Endodermal cell (in vitro differentiated cells): ENCODE results near the gene OVCA2. TPM values are rescaled to one million over a fixed set of nuclear protein-coding genes. Genes with fewer than 3 reads are reported as not detected.

Source experiments
- DNase-seq: peaks from one replicate; pipeline ENCODE4 v3.0.0-alpha.2; 2017
- H3K27ac ChIP-seq: 2 replicates; pipeline ENCODE4 v1.5.1; 2013; ENCODE audit warnings: mild to moderate bottlenecking, low read depth, low read length, moderate library complexity
- H3K27me3 ChIP-seq: 2 replicates; pipeline ENCODE4 v1.6.1; 2013; ENCODE audit warnings: mild to moderate bottlenecking, low read length, moderate library complexity; ENCODE audit not compliant: insufficient read depth, control insufficient read depth, poor library complexity, severe bottlenecking
- H3K36me3 ChIP-seq: 2 replicates; pipeline ENCODE4 v1.7.0; 2013; ENCODE audit warnings: mild to moderate bottlenecking, low read length, moderate library complexity; ENCODE audit not compliant: control insufficient read depth, insufficient read depth
- H3K4me1 ChIP-seq: one replicate; pipeline ENCODE4 v1.7.0; 2013; ENCODE audit warnings: low read length; ENCODE audit not compliant: control insufficient read depth, insufficient read depth
- H3K4me3 ChIP-seq: 2 replicates; pipeline ENCODE4 v1.5.1; 2013; ENCODE audit warnings: mild to moderate bottlenecking, low read length, moderate library complexity
- H3K9ac ChIP-seq: 2 replicates; pipeline ENCODE4 v1.6.1; 2013; ENCODE audit warnings: mild to moderate bottlenecking, low read length, moderate library complexity; ENCODE audit not compliant: poor library complexity, severe bottlenecking; ENCODE audit errors: extremely low read depth
- H3K9me3 ChIP-seq: 2 replicates; pipeline ENCODE4 v1.6.1; 2013; ENCODE audit warnings: mild to moderate bottlenecking, low read length, moderate library complexity; ENCODE audit not compliant: control insufficient read depth
- H3K27ac Mint-ChIP-seq: 2 replicates; pipeline ENCODE4 v1.8.0; 2020; ENCODE audit warnings: mixed read lengths
- H3K27me3 Mint-ChIP-seq: 2 replicates; pipeline ENCODE4 v1.8.0; 2021; ENCODE audit warnings: mild to moderate bottlenecking, mixed read lengths; ENCODE audit not compliant: insufficient read depth
- H3K36me3 Mint-ChIP-seq: 2 replicates; pipeline ENCODE4 v1.8.0; 2020; ENCODE audit warnings: low read depth, mixed read lengths
- H3K4me1 Mint-ChIP-seq: 2 replicates; pipeline ENCODE4 v1.8.0; 2020; ENCODE audit warnings: mixed read lengths
- H3K4me3 Mint-ChIP-seq: 2 replicates; pipeline ENCODE4 v1.8.0; 2020; ENCODE audit warnings: mild to moderate bottlenecking, moderate library complexity, mixed read lengths
- H3K9me3 Mint-ChIP-seq: 2 replicates; pipeline ENCODE4 v1.8.0; 2020; ENCODE audit warnings: mild to moderate bottlenecking, mixed read lengths
- WGBS, 2 experiments: methylation state at CpG; one replicate each; pipeline versions ENCODE4 v1.1.5 to v1.1.7; 2013; ENCODE audit warnings: missing lambda C conversion rate in 2 of 2, mixed read lengths in 1 of 2; ENCODE audit not compliant: insufficient coverage in 1 of 2, insufficient read length in 1 of 2; 5-methylcytosine and 5-hydroxymethylcytosine counted together
- total RNA-seq, 2 donors: library from RNA; stranded (reverse); fragmentation: NEBNext Ultra II Directional in 1 of 2; extraction: Animal tissue kit (Norgen Biotek cat#: 25700) in 1 of 2; gene quantifications; 2 replicates in 1 of 2; 3 replicates in 1 of 2; pipeline ENCODE4 v1.2.1, GENCODE V29; 2021
- TF ChIP-seq, protein P1 (sequence below): fragments of 200-600 bp; sonication (generic); conservative IDR thresholded peaks from 2 replicates; pipeline ENCODE4 v1.5.0; 2021; ENCODE audit warnings: antibody characterized with exemption, mild to moderate bottlenecking

OVCA2 gene
- total RNA-seq, 2 donors from 2014 or later, result 19.8 to 27.5 TPM

GRCh38 chr17:2030779-2031163 lies 11.1 kb upstream of the OVCA2 start:
- Mint-ChIP-seq H3K27ac (no peak overlapping the region), H3K4me1 (peaks cover 5% of the 10 kb centered on the region), H3K4me3 (peak overlapping the region; percentile 94), H3K9me3 (peaks cover 4% of the 10 kb centered on the region), H3K36me3 (no peaks in the 10 kb centered on the region), H3K27me3 (peaks cover 40% of the 10 kb centered on the region)
- no peak overlapping the region for H3K27ac ChIP-seq
- TF ChIP-seq, protein P1, sequence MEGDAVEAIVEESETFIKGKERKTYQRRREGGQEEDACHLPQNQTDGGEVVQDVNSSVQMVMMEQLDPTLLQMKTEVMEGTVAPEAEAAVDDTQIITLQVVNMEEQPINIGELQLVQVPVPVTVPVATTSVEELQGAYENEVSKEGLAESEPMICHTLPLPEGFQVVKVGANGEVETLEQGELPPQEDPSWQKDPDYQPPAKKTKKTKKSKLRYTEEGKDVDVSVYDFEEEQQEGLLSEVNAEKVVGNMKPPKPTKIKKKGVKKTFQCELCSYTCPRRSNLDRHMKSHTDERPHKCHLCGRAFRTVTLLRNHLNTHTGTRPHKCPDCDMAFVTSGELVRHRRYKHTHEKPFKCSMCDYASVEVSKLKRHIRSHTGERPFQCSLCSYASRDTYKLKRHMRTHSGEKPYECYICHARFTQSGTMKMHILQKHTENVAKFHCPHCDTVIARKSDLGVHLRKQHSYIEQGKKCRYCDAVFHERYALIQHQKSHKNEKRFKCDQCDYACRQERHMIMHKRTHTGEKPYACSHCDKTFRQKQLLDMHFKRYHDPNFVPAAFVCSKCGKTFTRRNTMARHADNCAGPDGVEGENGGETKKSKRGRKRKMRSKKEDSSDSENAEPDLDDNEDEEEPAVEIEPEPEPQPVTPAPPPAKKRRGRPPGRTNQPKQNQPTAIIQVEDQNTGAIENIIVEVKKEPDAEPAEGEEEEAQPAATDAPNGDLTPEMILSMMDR, result peak; percentile 82
- H3K4me1 ChIP-seq, result peaks cover 4% of the 10 kb centered on the region
- H3K9ac ChIP-seq, result no peak overlapping the region
- H3K9me3 ChIP-seq, result no peaks in the 10 kb centered on the region
- 27 to 39% methylated on average over 7 to 10 of the region's 10 CpGs for WGBS, 2 experiments
- DNase-seq, result peak; percentile 93
- no peaks in the 10 kb centered on the region for H3K36me3 ChIP-seq
- no peaks in the 10 kb centered on the region for H3K27me3 ChIP-seq
- H3K4me3 ChIP-seq, result peak overlapping the region; percentile 97

GRCh38 chr17:2033153-2033552 lies 8.7 kb upstream of the OVCA2 start:
- Histone ChIP-seq H3K4me1 (peaks cover 4% of the 10 kb centered on the region), H3K9ac (no peak overlapping the region), H3K4me3 (no peak overlapping the region), H3K27ac (no peak overlapping the region), H3K9me3 (no peaks in the 10 kb centered on the region), H3K36me3 (peaks cover 6% of the 10 kb centered on the region), H3K27me3 (no peaks in the 10 kb centered on the region)
- Mint-ChIP-seq H3K27me3 (peaks cover 17% of the 10 kb centered on the region), H3K36me3 (peaks cover 17% of the 10 kb centered on the region), H3K27ac (no peak overlapping the region), H3K9me3 (no peaks in the 10 kb centered on the region), H3K4me1 (peaks cover 4% of the 10 kb centered on the region), H3K4me3 (no peak overlapping the region)
- TF ChIP-seq, protein P1, result no peak
- 93 to 94% methylated on average over 7 of the region's 7 CpGs for WGBS, 2 experiments
- no peak for DNase-seq

- TF ChIP-seq, protein P1, result no peak
- H3K27me3 ChIP-seq, result no peaks in the 10 kb centered on the region
- DNase-seq, result no peak
- H3K4me3 ChIP-seq, result no peak overlapping the region
- H3K9me3 Mint-ChIP-seq, result no peaks in the 10 kb centered on the region
- 76% methylated on average over 5 of the region's 7 CpGs; no CpG with 5 or more reads in 1 of the 2 experiments for WGBS, 2 experiments
- H3K4me1 ChIP-seq, result peaks cover 4% of the 10 kb centered on the region
- no peak overlapping the region for H3K9ac ChIP-seq
- H3K36me3 Mint-ChIP-seq, result peaks cover 24% of the 10 kb centered on the region
- peaks cover 7% of the 10 kb centered on the region for H3K27me3 Mint-ChIP-seq
- H3K27ac ChIP-seq, result peak overlapping the region; percentile 44
- peaks cover 6% of the 10 kb centered on the region for H3K36me3 ChIP-seq
- H3K9me3 ChIP-seq, result no peaks in the 10 kb centered on the region
- no peak overlapping the region for H3K4me3 Mint-ChIP-seq
- H3K27ac Mint-ChIP-seq, result no peak overlapping the region
- peaks cover 4% of the 10 kb centered on the region for H3K4me1 Mint-ChIP-seq
Observed at GRCh38 chr17:2034157-2034556, 7.7 kb upstream of the OVCA2 start.
